HepG2 (cell line): Measurements from ENCODE around the gene STN1. TPM values are rescaled to one million over a fixed set of nuclear protein-coding genes. Genes with fewer than 3 reads are reported as not detected.

Experiments used
- ATAC-seq: fragments of 200-7000 bp; cut with Tn5 transposase; 3 replicates; pipeline ENCODE4 v1.9.1; 2020; ENCODE audit warnings: mild to moderate bottlenecking, moderate library complexity
- BruUV-seq: library from RNA; stranded (reverse); fragments of 400-500 nt; replicated peaks from 2 replicates; lab custom pipeline; 2021; lab: Mats Ljungman, UMichigan
- CTCF ChIA-PET: fragments of 300-600 bp; formaldehyde crosslinking; extraction: SDS; loops from one replicate; lab custom pipeline; 2021; ENCODE audit warnings: low total read pairs, inconsistent platforms, low intra/inter-chr PET ratio; lab: Yijun Ruan, JAX
- POLR2A ChIA-PET: fragments of 350-600 bp; sonication (Branson Sonifier 250); formaldehyde crosslinking; loops from one replicate; lab custom pipeline; 2020; ENCODE audit warnings: antibody characterized with exemption, inconsistent platforms; lab: Yijun Ruan, JAX
- DNase-seq: peaks from one replicate; pipeline ENCODE4 v3.0.0-alpha.2; 2015; ENCODE audit warnings: low spot score
- FAIRE-seq: peaks from 3 replicates; lab custom pipeline; 2011; peaks lifted over from hg19 to GRCh38; lab: Jason Lieb, UNC
- H2AFZ ChIP-seq: one replicate; pipeline ENCODE4 v1.6.1; 2011; ENCODE audit warnings: low read length, inconsistent platforms
- H3K27ac ChIP-seq: fragments of 300-600 bp; 3 replicates; pipeline ENCODE4 v1.8.0; 2011; ENCODE audit warnings: mixed run types, mild to moderate bottlenecking, mixed read lengths, low read length, inconsistent platforms; ENCODE audit not compliant: insufficient read depth; ENCODE audit errors: extremely low read length
- H3K27me3 ChIP-seq, 2 experiments: fragments of 200-600 bp in 1 of 2; 2 replicates in 1 of 2; 3 replicates in 1 of 2; pipeline versions ENCODE4 v1.6.0 to v1.8.0; 2011; ENCODE audit warnings: low read length in 2 of 2, mild to moderate bottlenecking in 2 of 2, moderate library complexity in 2 of 2, inconsistent platforms in 1 of 2; ENCODE audit not compliant: insufficient read depth in 2 of 2, control insufficient read depth in 1 of 2
- H3K36me3 ChIP-seq, 2 experiments: fragments of 200-600 bp in 1 of 2; replicated peaks in 1 of 2; 2 replicates in 1 of 2; 3 replicates in 1 of 2; pipeline versions ENCODE4 v1.5.1 to v1.8.0; 2011; ENCODE audit warnings: low read length in 2 of 2, inconsistent platforms in 1 of 2; ENCODE audit not compliant: insufficient read depth in 2 of 2, control insufficient read depth in 1 of 2
- H3K4me1 ChIP-seq: 2 replicates; pipeline ENCODE4 v1.5.1; 2012; ENCODE audit warnings: low read length, inconsistent platforms; ENCODE audit not compliant: insufficient read depth
- H3K4me2 ChIP-seq: 2 replicates; pipeline ENCODE4 v1.6.0; 2011; ENCODE audit warnings: low read depth, low read length, inconsistent platforms
- H3K4me3 ChIP-seq, 3 experiments: fragments of 200-600 bp in 1 of 3; sonication (generic), shearing (Covaris generic) in 1 of 3; replicated peaks in 1 of 3; 2 replicates each; pipeline ENCODE4 v1.5.1; 2011 to 2016; ENCODE audit warnings: low read length in 3 of 3, inconsistent platforms in 2 of 3, low read depth in 2 of 3, mild to moderate bottlenecking in 2 of 3, control low read depth in 1 of 3, mixed read lengths in 1 of 3; ENCODE audit not compliant: insufficient read depth in 1 of 3
- H3K79me2 ChIP-seq: one replicate; pipeline ENCODE4 v1.6.1; 2011; ENCODE audit warnings: low read length, inconsistent platforms; ENCODE audit not compliant: insufficient read depth
- H3K9ac ChIP-seq: 2 replicates; pipeline ENCODE4 v1.6.0; 2011; ENCODE audit warnings: mild to moderate bottlenecking, low read depth, low read length, inconsistent platforms; ENCODE audit not compliant: insufficient read depth
- H3K9me3 ChIP-seq: 2 replicates; pipeline ENCODE4 v1.5.1; 2012; ENCODE audit warnings: mild to moderate bottlenecking, low read length
- H4K20me1 ChIP-seq: 2 replicates; pipeline ENCODE4 v1.6.0; 2011; ENCODE audit warnings: inconsistent platforms, mild to moderate bottlenecking, low read length, moderate library complexity; ENCODE audit not compliant: insufficient read depth
- BHLHE40 ChIP-seq: IDR thresholded peaks from 2 replicates; pipeline ENCODE4 v1.6.1; 2011; ENCODE audit warnings: low read length, improper control_type of control experiment
- CHD2 ChIP-seq: IDR thresholded peaks from 2 replicates; pipeline ENCODE4 v1.6.1; 2011; ENCODE audit warnings: low read depth, low read length, improper control_type of control experiment
- DR1 ChIP-seq: sonication (generic); formaldehyde crosslinking; IDR thresholded peaks from 2 replicates; pipeline ENCODE4 v1.8.0; 2021; ENCODE audit warnings: mild to moderate bottlenecking, missing genetic modification reagents, inconsistent platforms
- FOSL2 ChIP-seq: sonication (generic); formaldehyde crosslinking; IDR thresholded peaks from 2 replicates; pipeline ENCODE4 v1.4.0; 2020; ENCODE audit warnings: missing genetic modification reagents
- GABPB1 ChIP-seq: IDR thresholded peaks from 2 replicates; pipeline ENCODE4 v1.6.1; 2016; ENCODE audit warnings: mild to moderate bottlenecking, missing genetic modification reagents, moderate library complexity, missing compliant biosample characterization
- HOMEZ ChIP-seq: IDR thresholded peaks from 2 replicates; pipeline ENCODE4 v1.6.1; 2016; ENCODE audit warnings: low read depth
- RFXANK ChIP-seq: IDR thresholded peaks from 2 replicates; pipeline ENCODE4 v1.6.1; 2016
- TOE1 ChIP-seq: sonication (generic); formaldehyde crosslinking; IDR thresholded peaks from 2 replicates; pipeline ENCODE4 v1.4.0; 2020; ENCODE audit warnings: mild to moderate bottlenecking, missing genetic modification reagents
- ZBTB34 ChIP-seq: sonication (generic); formaldehyde crosslinking; IDR thresholded peaks from 2 replicates; pipeline ENCODE4 v1.8.0; 2022; ENCODE audit warnings: mild to moderate bottlenecking, missing genetic modification reagents
- ZNF431 ChIP-seq: sonication (generic); formaldehyde crosslinking; IDR thresholded peaks from 2 replicates; pipeline ENCODE4 v1.9.0; 2022; ENCODE audit warnings: missing genetic modification reagents, low read depth, mild to moderate bottlenecking, borderline replicate concordance
- whole genome bisulfite sequencing: methylation state at CpG from one replicate; pipeline ENCODE4 v1.1.6; 2017; ENCODE audit warnings: low lambda C conversion rate; 5-methylcytosine and 5-hydroxymethylcytosine counted together
- in situ Hi-C: cut with HindIII; loops from 2 replicates; pipeline ENCODE4 v1.10.0; 2017; ENCODE audit warnings: low pct_unique_long_range_greater_than_20kb; ENCODE audit not compliant: extremely low pct_ligation_motif_present
- intact Hi-C: fragments of 100-400 bp; cut with micrococcal nuclease; formaldehyde crosslinking; loops from one replicate; pipeline ENCODE4 v1.10.0; 2022; ENCODE audit not compliant: unreplicated experiment
- polyA plus RNA-seq, 8 experiments: library from polyadenylated mRNA; depleted of rRNA in 3 of 8; stranded (reverse) in 7 of 8; unstranded in 1 of 8; fragments of >200 nt; fragmentation: Illumina TruSeq in 4 of 8; extraction: Trizol in 4 of 8; gene quantifications; 2 replicates each; pipeline versions ENCODE4 v1.2.1 to v1.2.3, GENCODE V29; 2011 to 2016; ENCODE audit warnings: low read depth in 4 of 8, missing spikeins in 1 of 8, mixed read lengths in 1 of 8; ENCODE audit not compliant: insufficient read depth in 1 of 8
- total RNA-seq, 5 experiments: library from RNA; depleted of rRNA; stranded (reverse); fragments of >200 nt; fragmentation: Illumina TruSeq; extraction: Trizol; gene quantifications; 2 replicates each; pipeline ENCODE4 v1.2.3, GENCODE V29; 2016; ENCODE audit warnings: low read depth in 1 of 5

STN1 gene
- total and polyA plus RNA-seq, 2 of the 13 experiments (the other 11 are each of a cell fraction or from before 2014, with no cell fraction given), result 17.6 to 22.7 TPM

GRCh38 chr10:103896225-103896624 lies 21.8 kb downstream of the STN1 start:
- no peaks in the 10 kb centered on the region for H4K20me1 ChIP-seq
- no peak overlapping the region for H3K4me3 ChIP-seq

More at GRCh38 chr10:103896225-103896624, 21.8 kb downstream of the STN1 start:
- FAIRE-seq (no peak), DNase-seq (no peak), ATAC-seq (no peak)
- POLR2A ChIA-PET, result no interaction called here
- Histone ChIP-seq H3K27me3 (no peaks in the 10 kb centered on the region; a peak in 1 of 5 replicates), H3K79me2 (no peaks in the 10 kb centered on the region), H3K4me2 (no peak overlapping the region), H3K36me3 (peaks cover 7 to 36% of the 10 kb centered on the region in 2 experiments; a peak in 3 of 5 replicates), H3K27ac (no peak overlapping the region), H2AFZ (no peak overlapping the region), H3K4me1 (no peaks in the 10 kb centered on the region), H3K9me3 (no peaks in the 10 kb centered on the region), H3K9ac (no peak overlapping the region)
- no TSS peak for BruUV-seq
- CTCF ChIA-PET, result no interaction called here
- 86% methylated on average over 5 of the region's 5 CpGs for WGBS
- in situ Hi-C loops, result no loop called here
- intact Hi-C loops, result no loop called here
- TF ChIP-seq DR1 (CRISPR knock-in tag), result no peak
- TF ChIP-seq ZBTB34 (CRISPR knock-in tag), result no peak
- no peak for TF ChIP-seq RFXANK (CRISPR knock-in tag)
- no peak for TF ChIP-seq ZNF431 (CRISPR knock-in tag)
- TF ChIP-seq FOSL2 (CRISPR knock-in tag), result no peak
- no peak for TF ChIP-seq HOMEZ (CRISPR knock-in tag)
- no peak for TF ChIP-seq CHD2
- TF ChIP-seq BHLHE40, result no peak
- no peak for TF ChIP-seq GABPB1 (CRISPR knock-in tag)
- no peak for TF ChIP-seq TOE1 (CRISPR knock-in tag)
